GM19455 (cell line): ENCODE results near the gene GHR.

ENCODE experiments used
- ATAC-seq: cut with Tn5 transposase; IDR thresholded peaks from one replicate; pipeline ENCODE4 v1.9.1; 2021; ENCODE audit not compliant: unreplicated experiment

Gene GHR

DNA sequence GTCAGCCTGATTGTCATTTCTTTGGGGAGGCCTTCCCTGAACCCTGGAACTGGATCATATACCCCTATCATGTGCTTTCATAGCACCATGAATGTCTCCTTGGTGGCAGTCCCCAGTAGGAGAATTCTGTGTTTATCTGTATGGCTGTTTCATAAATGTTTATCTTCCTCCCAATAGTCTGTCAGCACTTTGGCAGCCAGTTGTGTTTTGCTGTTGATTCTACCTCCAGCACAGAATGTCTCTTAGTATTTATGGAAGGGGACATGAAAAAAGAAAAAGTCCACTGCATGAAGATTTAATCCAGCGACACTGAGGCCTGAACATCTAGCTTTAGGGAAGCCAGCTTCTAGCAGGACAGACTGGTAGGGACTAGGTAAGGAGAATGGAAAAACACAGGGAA is 38.3 kb downstream of the GHR start:
- no peak for ATAC-seq

DNA sequence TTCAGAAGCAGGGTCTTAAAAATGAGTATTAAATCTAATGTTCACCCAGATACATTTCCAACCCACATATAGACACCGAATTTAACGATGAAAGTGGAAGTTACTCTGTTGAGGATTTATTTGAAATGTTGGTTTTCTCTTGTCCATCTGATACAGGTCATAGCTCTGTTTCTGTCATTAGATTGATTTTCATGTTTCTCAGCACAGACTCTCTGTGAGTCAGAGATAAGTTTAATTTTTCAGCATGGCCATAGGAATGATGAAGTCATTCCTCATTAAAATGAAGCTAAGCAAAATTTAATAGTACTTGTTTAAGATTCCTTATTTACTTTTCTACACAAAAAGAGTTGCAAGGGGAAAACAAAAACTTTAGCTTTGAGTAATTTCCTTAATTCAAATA is 38.8 kb downstream of the GHR start:
- ATAC-seq: no peak

GRCh38 chr5:42467572-42467971 is 44.3 kb downstream of the GHR start:
- ATAC-seq: no peak

- ATAC-seq: no peak
Observed at GRCh38 chr5:42467981-42468524, 44.8 kb downstream of the GHR start.

DNA sequence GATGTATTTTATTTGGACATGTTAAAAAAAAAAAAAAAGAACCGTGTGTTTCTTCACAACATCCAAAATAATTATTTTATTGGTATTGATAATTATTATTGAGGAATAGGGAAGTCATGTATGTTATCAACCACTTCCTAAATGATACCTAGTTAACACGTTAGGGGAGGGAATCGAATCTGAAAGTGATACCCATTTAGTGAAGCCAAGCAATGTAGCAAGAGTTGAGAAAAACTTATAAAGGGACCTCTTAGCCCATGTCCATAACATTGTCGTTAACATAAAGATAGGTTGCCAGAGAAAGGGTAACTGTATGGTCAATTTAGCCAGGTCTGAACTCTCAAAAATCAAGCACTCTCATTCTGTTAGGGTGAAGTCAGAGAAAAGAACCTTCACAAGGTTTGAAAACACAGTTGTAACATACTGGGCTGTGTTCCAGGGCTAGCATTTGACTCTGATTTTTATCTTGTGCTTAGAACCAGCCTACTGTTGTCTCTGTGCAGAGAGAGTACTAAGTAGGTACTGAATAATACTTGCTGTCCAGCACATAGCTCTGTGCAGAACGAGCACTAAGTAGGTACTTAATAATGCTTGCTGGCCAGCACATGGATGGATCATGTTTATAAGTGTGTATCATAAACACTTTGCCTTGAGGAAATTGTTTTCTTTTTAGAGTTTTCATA is 60.4 kb downstream of the GHR start:
- no peak for ATAC-seq

DNA sequence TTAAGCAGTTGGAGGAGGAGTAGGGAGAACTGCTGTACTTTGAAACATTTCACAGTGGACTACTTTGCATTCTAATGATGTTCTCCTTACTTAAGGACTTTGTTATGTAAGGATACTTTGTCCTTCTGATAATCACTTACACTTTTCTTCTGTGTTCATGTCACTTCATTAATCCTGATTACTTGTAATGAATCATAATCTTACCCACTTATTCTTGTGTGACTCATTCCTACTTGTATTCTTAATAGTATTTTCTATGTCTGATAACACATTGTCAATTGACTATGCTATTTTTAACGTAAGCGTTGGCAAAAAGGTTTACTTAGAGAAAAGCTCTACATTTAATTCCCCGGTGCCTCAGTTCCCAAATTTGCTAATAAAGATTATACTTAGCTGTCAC is 63.8 kb downstream of the GHR start:
- no peak for ATAC-seq

GRCh38 chr5:42487821-42488220 is 64.6 kb downstream of the GHR start:
- ATAC-seq: no peak

DNA sequence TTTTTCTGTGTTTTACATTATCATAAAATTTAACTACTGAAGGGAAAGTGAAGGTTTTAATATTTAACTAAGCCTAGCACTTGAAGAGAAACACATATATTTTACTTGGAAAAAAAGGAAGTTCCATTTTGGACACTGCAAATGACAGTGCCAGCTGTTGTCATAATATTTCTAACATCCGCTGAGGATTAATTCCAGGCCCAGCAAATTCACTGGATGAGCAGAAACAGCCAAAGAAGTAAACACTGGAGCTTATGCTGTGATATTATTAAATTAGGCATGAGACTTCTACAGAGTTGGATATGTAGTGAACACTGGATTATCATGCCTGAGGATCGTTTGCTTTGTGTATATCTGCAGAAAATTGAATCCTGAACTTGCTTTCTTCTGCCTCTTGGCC is 67.6 kb downstream of the GHR start:
- ATAC-seq: no peak

GRCh38 chr5:42491699-42492098 is 68.5 kb downstream of the GHR start:
- no peak for ATAC-seq

GRCh38 chr5:42492974-42493373 is 69.7 kb downstream of the GHR start:
- ATAC-seq: no peak

- no peak for ATAC-seq
Observed at GRCh38 chr5:42494414-42494813, 71.2 kb downstream of the GHR start.

DNA sequence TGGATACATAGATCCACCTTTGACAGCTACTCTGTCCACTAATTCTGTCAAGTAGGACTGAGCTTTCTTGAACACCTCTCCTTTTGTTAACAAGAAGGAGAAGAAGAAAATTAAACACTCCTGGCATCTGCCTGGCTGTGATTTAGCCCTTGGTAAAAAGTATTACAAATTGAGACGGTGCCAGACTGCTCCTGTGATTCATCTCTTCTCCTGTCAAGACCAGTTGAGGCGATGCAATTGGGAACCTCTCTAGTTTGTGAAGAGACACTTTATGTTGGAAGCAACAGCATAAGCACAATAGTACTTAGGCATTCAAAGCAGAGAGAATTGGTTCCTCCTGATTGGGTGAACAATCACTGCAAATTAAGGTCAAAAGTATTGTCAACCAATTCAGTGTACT is 72.7 kb downstream of the GHR start:
- ATAC-seq: no peak

- ATAC-seq: no peak
Observed at GRCh38 chr5:42496397-42497156, 73.3 kb downstream of the GHR start.

DNA sequence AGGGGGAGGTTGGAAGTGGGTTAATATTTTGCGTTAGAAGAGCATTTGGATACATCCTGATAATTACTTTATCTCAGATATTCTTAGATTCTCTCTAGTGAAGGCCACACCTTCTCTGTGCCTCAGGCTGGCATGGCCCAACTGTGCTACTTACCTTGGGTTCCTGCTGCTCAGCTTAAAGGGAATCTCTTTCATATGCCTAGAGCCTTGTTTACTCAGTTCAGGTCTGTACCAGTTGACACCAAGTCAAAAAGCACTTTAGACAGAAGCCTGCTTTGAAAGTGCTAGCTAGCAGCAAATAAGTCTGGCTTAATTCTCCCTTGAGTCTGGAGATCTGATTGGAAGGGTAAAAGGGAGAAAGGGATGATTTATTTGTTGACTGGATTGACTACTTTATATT is 74.8 kb downstream of the GHR start:
- ATAC-seq: no peak

- no peak for ATAC-seq
Observed at GRCh38 chr5:42499016-42499415, 75.8 kb downstream of the GHR start.

DNA sequence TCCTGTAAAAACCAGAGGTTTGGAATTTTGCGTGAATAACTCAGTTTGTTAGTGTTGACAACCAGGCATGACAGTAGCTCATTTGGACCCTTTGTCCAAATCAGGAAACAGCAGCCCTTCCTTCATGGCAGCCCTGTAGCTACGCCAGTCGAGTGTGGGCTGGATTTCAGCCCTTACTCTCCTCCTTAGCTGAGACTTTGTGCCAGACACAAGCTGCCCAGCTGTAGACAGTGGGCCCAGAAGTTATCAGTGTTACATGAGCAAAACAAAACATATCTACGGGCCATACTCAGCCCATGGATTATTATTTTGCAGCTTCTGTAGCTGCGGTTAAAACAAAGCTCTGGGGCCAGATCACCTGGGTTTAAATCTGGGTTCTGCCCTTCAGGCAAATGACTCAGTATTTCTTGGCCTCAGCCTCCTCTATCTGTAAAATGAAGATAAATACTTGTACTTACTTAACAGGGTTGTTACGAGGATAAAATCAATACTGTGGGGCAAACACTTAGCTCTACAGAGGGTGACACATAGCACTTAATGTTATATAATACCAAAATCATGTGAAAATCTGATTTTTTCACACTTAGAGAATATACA is 76.9 kb downstream of the GHR start:
- no peak for ATAC-seq

- no peak for ATAC-seq
Observed at GRCh38 chr5:42502613-42503470, 79.6 kb downstream of the GHR start.

DNA sequence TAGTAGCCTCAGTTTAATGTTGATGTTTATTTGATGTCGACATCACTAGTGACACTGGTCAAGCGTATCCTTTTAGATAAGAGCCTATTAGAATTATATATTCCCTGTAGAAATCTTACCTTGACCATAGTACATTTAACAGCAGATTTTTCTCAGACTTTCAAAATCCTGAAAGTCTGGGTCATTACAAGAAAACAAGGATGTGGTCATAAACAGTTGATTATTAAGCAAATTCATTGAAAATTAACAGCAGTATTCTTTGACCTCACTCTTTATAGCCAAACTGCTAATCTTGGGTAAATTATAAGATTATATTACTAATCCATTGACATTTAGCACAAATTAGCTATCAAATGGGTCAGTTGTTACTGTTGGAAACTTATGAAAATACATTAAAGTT is 83.4 kb downstream of the GHR start:
- no peak for ATAC-seq

GRCh38 chr5:42507451-42508097 is 84.3 kb downstream of the GHR start:
- ATAC-seq: no peak

- ATAC-seq: no peak
Observed at GRCh38 chr5:42513246-42513645, 90.0 kb downstream of the GHR start.

DNA sequence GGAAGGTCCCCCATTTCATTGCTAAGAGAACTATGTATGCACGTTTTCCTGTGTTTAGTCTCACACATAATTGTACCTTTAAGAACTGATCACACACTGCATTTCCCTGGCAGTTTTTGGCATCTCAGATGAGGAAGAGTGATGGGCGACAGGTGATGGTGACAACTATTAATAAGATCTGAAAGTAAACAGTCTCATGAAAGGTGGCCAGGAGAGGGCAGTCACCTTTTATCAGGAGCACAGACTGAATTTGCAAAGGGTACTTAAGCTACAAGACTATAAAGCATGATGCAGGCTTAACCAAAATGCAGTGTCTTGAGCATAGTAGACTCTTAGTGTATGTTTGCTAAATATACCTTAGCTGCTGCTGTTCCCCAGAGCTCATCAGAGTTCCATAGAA is 91.5 kb downstream of the GHR start:
- no peak for ATAC-seq
